Ectodermal cell (in vitro differentiated cells): ENCODE results near the gene CASP10.

ENCODE experiments used
- H3K27ac ChIP-seq: 2 replicates; pipeline ENCODE4 v1.7.0; 2013; ENCODE audit warnings: mild to moderate bottlenecking, low read depth, low read length; ENCODE audit not compliant: insufficient read depth, poor library complexity, severe bottlenecking
- H3K27me3 ChIP-seq: 2 replicates; pipeline ENCODE4 v1.7.0; 2013; ENCODE audit warnings: mild to moderate bottlenecking, low read length; ENCODE audit not compliant: insufficient read depth, control insufficient read depth, poor library complexity, severe bottlenecking
- H3K36me3 ChIP-seq: one replicate; pipeline ENCODE4 v1.7.0; 2013; ENCODE audit warnings: low read length; ENCODE audit not compliant: control insufficient read depth, insufficient read depth
- H3K4me1 ChIP-seq: one replicate; pipeline ENCODE4 v1.7.0; 2013; ENCODE audit warnings: low read length; ENCODE audit not compliant: control insufficient read depth, insufficient read depth
- H3K4me3 ChIP-seq: 2 replicates; pipeline ENCODE4 v1.7.0; 2013; ENCODE audit warnings: low read depth, low read length, control low read depth; ENCODE audit not compliant: insufficient read depth
- H3K9me3 ChIP-seq: 2 replicates; pipeline ENCODE4 v1.7.0; 2013; ENCODE audit warnings: mild to moderate bottlenecking, low read length, moderate library complexity; ENCODE audit not compliant: control insufficient read depth
- WGBS, 2 experiments: methylation state at CpG; one replicate each; pipeline ENCODE4 v1.1.7; 2013; ENCODE audit warnings: missing lambda C conversion rate in 2 of 2; 5-methylcytosine and 5-hydroxymethylcytosine counted together

The CASP10 gene

GRCh38 chr2:201196803-201197202 is 13.9 kb downstream of the CASP10 start:
- H3K27me3 ChIP-seq = no peaks in the 10 kb centered on the region
- H3K27ac ChIP-seq = no peak overlapping the region
- H3K36me3 ChIP-seq = no peaks in the 10 kb centered on the region
- no peaks in the 10 kb centered on the region for H3K9me3 ChIP-seq
- peaks cover 5% of the 10 kb centered on the region for H3K4me1 ChIP-seq
- 95 to 100% methylated on average over 1 of the region's 1 CpG for WGBS, 2 experiments
- H3K4me3 ChIP-seq = no peak overlapping the region

- Histone ChIP-seq H3K36me3 (no peaks in the 10 kb centered on the region), H3K4me1 (peaks cover 5% of the 10 kb centered on the region), H3K27me3 (no peaks in the 10 kb centered on the region), H3K27ac (no peak overlapping the region), H3K9me3 (no peaks in the 10 kb centered on the region), H3K4me3 (no peak overlapping the region)
- WGBS, 2 experiments = 89 to 97% methylated on average over 4 of the region's 4 CpGs
These were observed 14.8 kb downstream of the CASP10 start for GRCh38 chr2:201197781-201198180.

- H3K36me3 ChIP-seq = no peaks in the 10 kb centered on the region
- H3K27me3 ChIP-seq = no peaks in the 10 kb centered on the region
- 96 to 97% methylated on average over 5 of the region's 5 CpGs for WGBS, 2 experiments
- H3K9me3 ChIP-seq = no peaks in the 10 kb centered on the region
- H3K27ac ChIP-seq = no peak overlapping the region
- no peak overlapping the region for H3K4me3 ChIP-seq
- H3K4me1 ChIP-seq = peaks cover 5% of the 10 kb centered on the region
These were observed 16.9 kb downstream of the CASP10 start for GRCh38 chr2:201199847-201200246.

GRCh38 chr2:201200345-201200744 is 17.4 kb downstream of the CASP10 start:
- no peaks in the 10 kb centered on the region for H3K36me3 ChIP-seq
- WGBS, 2 experiments = 77 to 83% methylated on average over 6 to 8 of the region's 8 CpGs
- H3K27me3 ChIP-seq = no peaks in the 10 kb centered on the region
- peaks cover 5% of the 10 kb centered on the region for H3K4me1 ChIP-seq
- H3K27ac ChIP-seq = no peak overlapping the region
- H3K9me3 ChIP-seq = no peaks in the 10 kb centered on the region
- no peak overlapping the region for H3K4me3 ChIP-seq

- Histone ChIP-seq H3K27me3 (no peaks in the 10 kb centered on the region), H3K36me3 (no peaks in the 10 kb centered on the region), H3K4me3 (no peak overlapping the region), H3K27ac (no peak overlapping the region), H3K9me3 (no peaks in the 10 kb centered on the region), H3K4me1 (peaks cover 5% of the 10 kb centered on the region)
- WGBS, 2 experiments = 93% methylated on average over 8 of the region's 8 CpGs
These were observed 18.4 kb downstream of the CASP10 start for GRCh38 chr2:201201371-201201770.

- H3K4me1 ChIP-seq = peaks cover 5% of the 10 kb centered on the region
- H3K27ac ChIP-seq = no peak overlapping the region
- WGBS, 2 experiments = 79 to 80% methylated on average over 6 of the region's 6 CpGs
- no peaks in the 10 kb centered on the region for H3K36me3 ChIP-seq
- H3K4me3 ChIP-seq = no peak overlapping the region
- no peaks in the 10 kb centered on the region for H3K9me3 ChIP-seq
- H3K27me3 ChIP-seq = no peaks in the 10 kb centered on the region
These were observed 21.1 kb downstream of the CASP10 start for GRCh38 chr2:201203916-201204654.

- Histone ChIP-seq H3K27me3 (no peaks in the 10 kb centered on the region), H3K27ac (no peak overlapping the region), H3K4me1 (peaks cover 5% of the 10 kb centered on the region), H3K4me3 (no peak overlapping the region), H3K9me3 (no peaks in the 10 kb centered on the region), H3K36me3 (no peaks in the 10 kb centered on the region)
- WGBS, 2 experiments = 91 to 92% methylated on average over 9 of the region's 9 CpGs
These were observed 21.9 kb downstream of the CASP10 start for GRCh38 chr2:201204655-201205514.

- no peaks in the 10 kb centered on the region for H3K27me3 ChIP-seq
- no peaks in the 10 kb centered on the region for H3K9me3 ChIP-seq
- 95 to 97% methylated on average over 3 of the region's 3 CpGs for WGBS, 2 experiments
- peaks cover 2% of the 10 kb centered on the region for H3K4me1 ChIP-seq
- no peak overlapping the region for H3K27ac ChIP-seq
- H3K36me3 ChIP-seq = no peaks in the 10 kb centered on the region
- H3K4me3 ChIP-seq = no peak overlapping the region
These were observed 22.5 kb downstream of the CASP10 start for GRCh38 chr2:201205515-201205849.

- no peak overlapping the region for H3K4me3 ChIP-seq
- H3K36me3 ChIP-seq = no peaks in the 10 kb centered on the region
- H3K9me3 ChIP-seq = no peaks in the 10 kb centered on the region
- no peak overlapping the region for H3K27ac ChIP-seq
- WGBS, 2 experiments = 90 to 94% methylated on average over 12 of the region's 12 CpGs
- H3K27me3 ChIP-seq = no peaks in the 10 kb centered on the region
- H3K4me1 ChIP-seq = no peaks in the 10 kb centered on the region
These were observed 25.8 kb downstream of the CASP10 start for GRCh38 chr2:201208563-201209252.

- WGBS, 2 experiments = 92 to 96% methylated on average over 3 of the region's 4 CpGs
These were observed 33.0 kb downstream of the CASP10 start for GRCh38 chr2:201215963-201216362.

More at GRCh38 chr2:201215963-201216362, 33.0 kb downstream of the CASP10 start:
- H3K27ac ChIP-seq = no peak overlapping the region
- H3K27me3 ChIP-seq = no peaks in the 10 kb centered on the region
- H3K9me3 ChIP-seq = no peaks in the 10 kb centered on the region
- no peak overlapping the region for H3K4me3 ChIP-seq
- peaks cover 5% of the 10 kb centered on the region for H3K4me1 ChIP-seq
- H3K36me3 ChIP-seq = no peaks in the 10 kb centered on the region
